ENCODE measurements around the gene KRTAP9-8.
"Not testable (repeated sequence)": the region's sequence is repeated elsewhere in the genome, so short reads cannot be mapped to it uniquely, and the experiment has no call there.

The KRTAP9-8 gene

DNA sequence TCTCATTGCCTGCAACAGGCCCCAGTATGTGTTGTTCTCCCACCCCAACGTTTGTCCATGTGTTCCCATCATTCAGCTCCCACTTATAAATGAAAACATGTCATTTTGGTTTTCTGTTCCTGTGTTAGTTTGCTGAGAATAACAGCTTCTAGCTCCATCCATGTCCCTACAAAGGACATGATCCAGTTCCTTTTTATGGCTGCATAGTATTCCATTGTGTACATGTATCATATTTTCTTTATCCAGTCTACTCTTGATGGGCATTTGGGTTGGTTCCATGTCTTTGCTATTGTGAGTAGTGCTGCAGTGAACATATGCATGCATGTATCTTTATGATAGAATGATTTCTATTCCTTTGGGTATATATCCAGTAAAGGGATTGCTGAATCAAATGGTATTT, 22.1 kb upstream of the KRTAP9-8 start:
- no peak for DNase-seq (ENCODE audit: low read depth in 2 of 2)
- TF ChIP-seq, protein P1, sequence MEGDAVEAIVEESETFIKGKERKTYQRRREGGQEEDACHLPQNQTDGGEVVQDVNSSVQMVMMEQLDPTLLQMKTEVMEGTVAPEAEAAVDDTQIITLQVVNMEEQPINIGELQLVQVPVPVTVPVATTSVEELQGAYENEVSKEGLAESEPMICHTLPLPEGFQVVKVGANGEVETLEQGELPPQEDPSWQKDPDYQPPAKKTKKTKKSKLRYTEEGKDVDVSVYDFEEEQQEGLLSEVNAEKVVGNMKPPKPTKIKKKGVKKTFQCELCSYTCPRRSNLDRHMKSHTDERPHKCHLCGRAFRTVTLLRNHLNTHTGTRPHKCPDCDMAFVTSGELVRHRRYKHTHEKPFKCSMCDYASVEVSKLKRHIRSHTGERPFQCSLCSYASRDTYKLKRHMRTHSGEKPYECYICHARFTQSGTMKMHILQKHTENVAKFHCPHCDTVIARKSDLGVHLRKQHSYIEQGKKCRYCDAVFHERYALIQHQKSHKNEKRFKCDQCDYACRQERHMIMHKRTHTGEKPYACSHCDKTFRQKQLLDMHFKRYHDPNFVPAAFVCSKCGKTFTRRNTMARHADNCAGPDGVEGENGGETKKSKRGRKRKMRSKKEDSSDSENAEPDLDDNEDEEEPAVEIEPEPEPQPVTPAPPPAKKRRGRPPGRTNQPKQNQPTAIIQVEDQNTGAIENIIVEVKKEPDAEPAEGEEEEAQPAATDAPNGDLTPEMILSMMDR (IDR thresholded peaks at IDR 0.05; ENCODE audit: low read depth, low read length), result no peak
- H3K4me3 ChIP-seq (replicated peaks in 1 of 2; ENCODE audit: low read depth in 2 of 2, low read length in 2 of 2), result no peak overlapping the region

DNA sequence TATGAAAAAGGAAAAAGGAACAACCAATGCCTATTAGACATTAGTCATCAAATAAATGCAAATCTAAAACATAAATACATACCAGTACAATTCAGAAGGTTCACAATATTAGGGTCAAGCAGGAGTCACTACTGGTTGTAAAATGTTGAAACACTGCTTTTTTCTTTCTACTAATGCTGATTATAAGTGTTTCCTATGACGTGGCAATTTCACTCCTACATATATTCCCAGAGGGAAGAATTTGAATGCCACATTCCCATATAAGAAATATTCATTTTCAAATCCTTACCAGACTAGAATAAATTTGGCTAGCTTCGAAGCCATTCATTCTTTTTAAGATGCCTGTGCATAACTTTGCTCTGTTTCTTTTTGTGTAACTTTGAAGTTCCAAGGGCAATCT, 14.0 kb upstream of the KRTAP9-8 start:
- H3K4me3 ChIP-seq (replicated peaks in 1 of 2; ENCODE audit: low read depth in 2 of 2, low read length in 2 of 2), result no peak overlapping the region
- peak in 1 of 2 donors; percentile 1 for DNase-seq (ENCODE audit: low read depth in 2 of 2)
- TF ChIP-seq, protein P1 (IDR thresholded peaks at IDR 0.05; ENCODE audit: low read depth, low read length), result no peak

DNA sequence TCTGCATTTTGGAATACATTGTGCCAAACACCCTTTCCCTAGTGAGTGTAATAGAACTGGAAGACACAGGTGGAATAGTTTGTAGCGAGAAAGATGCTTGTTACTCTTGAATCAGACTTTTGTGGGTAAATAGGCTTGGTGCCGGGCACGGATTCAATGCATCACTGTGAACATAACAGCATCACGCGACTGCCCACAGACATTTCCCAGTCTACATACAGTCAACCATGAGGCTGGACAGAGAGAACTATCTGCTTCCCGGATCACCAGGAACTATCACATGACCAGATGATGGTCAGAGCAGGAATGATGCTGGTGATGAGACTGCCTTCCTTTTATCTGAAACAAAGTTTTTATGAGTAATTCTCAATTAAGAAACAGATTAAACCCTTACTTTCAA, 11.7 kb upstream of the KRTAP9-8 start:
- H3K4me3 ChIP-seq (replicated peaks in 1 of 2; ENCODE audit: low read depth in 2 of 2, low read length in 2 of 2), result no peak overlapping the region
- DNase-seq (ENCODE audit: low read depth in 2 of 2), result no peak
- TF ChIP-seq, protein P1 (IDR thresholded peaks at IDR 0.05; ENCODE audit: low read depth, low read length), result no peak

DNA sequence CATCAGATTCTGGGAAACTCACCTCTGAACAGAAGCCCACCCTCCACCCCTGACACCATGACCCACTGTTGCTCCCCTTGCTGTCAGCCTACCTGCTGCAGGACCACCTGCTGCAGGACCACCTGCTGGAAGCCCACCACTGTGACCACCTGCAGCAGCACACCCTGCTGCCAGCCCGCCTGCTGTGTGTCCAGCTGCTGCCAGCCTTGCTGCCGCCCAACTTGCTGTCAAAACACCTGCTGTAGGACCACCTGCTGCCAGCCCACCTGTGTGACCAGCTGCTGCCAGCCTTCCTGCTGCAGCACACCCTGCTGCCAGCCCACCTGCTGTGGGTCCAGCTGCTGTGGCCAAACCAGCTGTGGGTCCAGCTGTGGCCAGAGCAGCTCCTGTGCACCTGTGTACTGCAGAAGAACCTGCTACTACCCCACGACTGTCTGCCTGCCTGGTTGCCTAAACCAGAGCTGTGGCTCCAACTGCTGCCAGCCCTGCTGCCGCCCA, 11.2 kb upstream of the KRTAP9-8 start, which contains the start of gene KRTAP9-2:
TSS of gene KRTAP9-2 (plus strand) at position 51 of the 498 bp plus-strand sequence. CDS start at position 58, 7 bp downstream.
- not testable (repeated sequence) for DNase-seq (ENCODE audit: low read depth in 2 of 2); H3K4me3 ChIP-seq (replicated peaks in 1 of 2; ENCODE audit: low read depth in 2 of 2, low read length in 2 of 2)

DNA sequence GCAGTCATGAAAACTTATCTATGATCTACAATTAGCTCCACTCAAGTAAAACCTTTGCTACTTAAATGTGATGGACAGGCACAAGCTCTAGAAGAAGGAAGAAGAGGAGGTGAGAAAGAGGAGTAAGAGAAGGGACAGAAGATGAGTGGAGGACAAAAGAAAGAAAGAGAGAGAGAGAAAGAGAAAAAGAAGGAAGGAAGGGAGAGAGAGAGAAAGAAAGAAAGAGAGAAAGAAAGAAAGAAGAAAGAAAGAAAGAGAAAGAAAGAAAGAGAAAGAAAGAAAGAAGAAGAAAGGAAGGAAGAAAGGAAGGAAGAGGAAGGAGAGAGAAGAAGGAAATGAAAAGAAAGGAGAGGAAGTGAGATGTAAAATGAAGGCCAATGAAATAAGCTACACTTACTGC, 7.7 kb upstream of the KRTAP9-8 start:
- TF ChIP-seq, protein P1 (IDR thresholded peaks at IDR 0.05; ENCODE audit: low read depth, low read length), result no peak
- DNase-seq (ENCODE audit: low read depth in 2 of 2), result no peak

DNA sequence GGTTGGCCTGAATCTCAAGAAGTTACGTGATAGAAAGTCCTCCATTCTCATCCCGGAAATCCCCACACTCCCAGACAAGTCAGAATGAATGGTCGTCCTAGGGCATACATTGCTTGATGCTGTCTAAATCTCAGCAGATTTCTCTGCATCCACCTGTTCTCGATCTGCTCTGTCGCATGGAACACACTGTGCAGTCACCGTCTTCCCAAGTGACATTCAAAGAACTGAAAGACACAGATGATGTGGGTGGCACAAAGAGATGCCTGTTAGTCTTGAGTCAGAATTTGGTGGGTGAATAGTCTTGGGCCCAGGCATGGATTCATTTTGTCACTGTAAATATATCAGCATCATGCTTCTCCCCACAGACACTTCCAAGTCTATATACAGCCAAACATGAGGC, 6.1 kb upstream of the KRTAP9-8 start:
- H3K4me3 ChIP-seq (replicated peaks in 1 of 2; ENCODE audit: low read depth in 2 of 2, low read length in 2 of 2), result no peak overlapping the region
- TF ChIP-seq, protein P1 (IDR thresholded peaks at IDR 0.05; ENCODE audit: low read depth, low read length), result no peak
- no peak for DNase-seq (ENCODE audit: low read depth in 2 of 2)

More for the DNA sequence above, 7.7 kb upstream of the KRTAP9-8 start:
- no peak overlapping the region for H3K4me3 ChIP-seq (replicated peaks in 1 of 2; ENCODE audit: low read depth in 2 of 2, low read length in 2 of 2)

DNA sequence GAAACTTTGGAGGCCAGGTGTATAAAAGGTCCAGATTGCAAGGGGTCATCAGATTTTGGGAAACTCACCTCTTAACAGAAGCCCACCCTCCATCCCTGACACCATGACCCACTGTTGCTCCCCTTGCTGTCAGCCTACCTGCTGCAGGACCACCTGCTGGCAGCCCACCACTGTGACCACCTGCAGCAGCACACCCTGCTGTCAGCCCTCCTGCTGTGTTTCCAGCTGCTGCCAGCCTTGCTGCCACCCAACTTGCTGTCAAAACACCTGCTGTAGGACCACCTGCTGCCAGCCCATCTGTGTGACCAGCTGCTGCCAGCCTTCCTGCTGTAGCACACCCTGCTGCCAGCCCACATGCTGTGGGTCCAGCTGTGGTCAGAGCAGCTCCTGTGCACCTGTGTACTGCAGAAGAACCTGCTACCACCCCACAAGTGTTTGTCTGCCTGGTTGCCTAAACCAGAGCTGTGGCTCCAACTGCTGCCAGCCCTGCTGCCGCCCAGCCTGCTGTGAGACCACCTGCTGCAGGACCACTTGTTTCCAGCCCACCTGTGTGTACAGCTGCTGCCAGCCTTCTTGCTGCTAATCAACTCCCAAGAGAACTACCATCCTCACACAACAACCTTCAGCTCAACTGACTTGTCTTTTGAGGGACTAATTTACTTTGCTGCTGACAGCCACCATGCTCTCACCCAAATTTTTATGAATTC, 5.2 kb upstream of the KRTAP9-8 start, which contains the start of gene KRTAP9-3:
TSS of gene KRTAP9-3 (plus strand) at position 51 of the 707 bp plus-strand sequence. CDS start at position 104, 53 bp downstream.
- H3K4me3 ChIP-seq (replicated peaks in 1 of 2; ENCODE audit: low read depth in 2 of 2, low read length in 2 of 2); DNase-seq (ENCODE audit: low read depth in 2 of 2): not testable (repeated sequence)

DNA sequence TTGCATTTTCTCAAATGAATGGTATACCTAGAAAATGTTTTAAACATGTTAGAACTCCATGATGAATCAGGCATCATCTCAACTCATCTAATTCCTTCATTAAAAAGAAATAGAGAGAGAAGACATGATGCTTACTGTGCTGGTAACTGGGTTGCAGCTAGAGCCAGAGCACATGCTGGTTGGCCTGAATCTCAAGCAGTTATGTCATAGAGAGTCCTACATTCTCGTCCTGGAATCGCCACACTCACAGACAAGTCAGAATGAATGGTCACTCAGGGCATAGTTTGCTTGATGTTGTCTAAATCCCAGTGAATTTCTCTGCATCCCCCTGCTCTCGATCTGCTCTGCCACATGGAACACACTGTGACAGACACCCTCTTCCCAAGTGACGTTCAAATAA, 683 bp upstream of the KRTAP9-8 start:
- H3K4me3 ChIP-seq (replicated peaks in 1 of 2; ENCODE audit: low read depth in 2 of 2, low read length in 2 of 2); DNase-seq (ENCODE audit: low read depth in 2 of 2): not testable (repeated sequence)

DNA sequence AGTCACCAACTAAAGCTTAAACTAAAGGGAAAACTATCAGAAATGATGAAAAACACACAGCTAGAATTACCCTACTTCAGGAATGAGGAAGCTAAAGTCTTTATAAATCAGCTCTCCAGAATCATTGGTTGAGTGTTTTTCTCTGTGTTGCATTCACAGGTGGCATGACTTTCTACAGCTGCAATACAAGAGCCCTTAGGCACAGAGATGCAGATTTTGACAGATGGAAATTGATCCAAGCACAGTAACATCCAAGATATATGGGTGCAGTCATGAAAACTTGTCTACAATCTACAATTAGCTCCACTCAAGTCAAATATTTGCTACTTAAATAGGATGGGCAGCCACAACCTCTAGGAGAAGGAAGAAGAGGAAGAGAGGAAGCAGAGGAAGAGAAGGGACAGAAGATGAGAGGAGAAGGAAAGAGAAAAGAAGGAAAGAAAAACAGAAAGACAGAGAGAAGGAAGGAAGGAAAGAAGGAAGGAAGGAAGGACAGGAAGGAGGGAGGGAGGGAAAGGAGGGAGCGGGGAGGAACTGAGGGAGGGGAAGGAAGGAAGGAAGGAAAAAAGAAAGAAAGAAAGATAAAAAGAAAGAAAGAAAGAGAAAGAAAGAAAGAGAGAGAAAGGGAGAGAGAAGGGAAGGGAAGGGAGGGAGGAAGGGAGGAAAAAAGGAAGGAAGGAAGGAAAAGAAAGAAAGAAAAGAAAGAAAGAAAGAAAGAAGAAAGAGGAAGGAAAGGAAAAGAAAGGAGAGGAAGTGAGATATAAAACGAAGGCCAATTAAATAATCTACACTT, 9.4 kb downstream of the KRTAP9-8 start:
- not testable (repeated sequence) for DNase-seq (ENCODE audit: low read depth in 2 of 2)

DNA sequence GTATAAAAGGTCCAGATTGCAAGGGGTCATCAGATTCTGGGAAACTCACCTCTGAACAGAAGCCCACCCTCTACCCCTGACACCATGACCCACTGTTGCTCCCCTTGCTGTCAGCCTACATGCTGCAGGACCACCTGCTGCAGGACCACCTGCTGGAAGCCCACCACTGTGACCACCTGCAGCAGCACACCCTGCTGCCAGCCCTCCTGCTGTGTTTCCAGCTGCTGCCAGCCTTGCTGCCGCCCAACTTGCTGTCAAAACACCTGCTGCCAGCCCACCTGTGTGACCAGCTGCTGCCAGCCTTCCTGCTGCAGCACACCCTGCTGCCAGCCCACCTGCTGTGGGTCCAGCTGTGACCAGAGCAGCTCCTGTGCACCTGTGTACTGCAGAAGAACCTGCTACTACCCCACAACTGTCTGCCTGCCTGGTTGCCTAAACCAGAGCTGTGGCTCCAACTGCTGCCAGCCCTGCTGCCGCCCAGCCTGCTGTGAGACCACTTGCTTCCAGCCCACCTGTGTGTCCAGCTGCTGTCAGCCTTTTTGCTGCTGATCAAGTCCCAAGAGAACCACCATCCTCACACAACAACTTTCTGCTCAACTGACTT, 11.9 kb downstream of the KRTAP9-8 start, which contains the start of gene KRTAP9-4:
TSS of gene KRTAP9-4 (plus strand) at position 51 of the 604 bp plus-strand sequence. CDS start at position 85, 34 bp downstream.
- DNase-seq (ENCODE audit: low read depth in 2 of 2), result not testable (repeated sequence)

More for the DNA sequence above, 9.4 kb downstream of the KRTAP9-8 start:
- not testable (repeated sequence) for H3K4me3 ChIP-seq (replicated peaks in 1 of 2; ENCODE audit: low read depth in 2 of 2, low read length in 2 of 2)

More for the DNA sequence above, 11.9 kb downstream of the KRTAP9-8 start, which contains the start of gene KRTAP9-4:
- not testable (repeated sequence) for H3K4me3 ChIP-seq (replicated peaks in 1 of 2; ENCODE audit: low read depth in 2 of 2, low read length in 2 of 2)

Measured in cardiac fibroblast (primary cell).